GM19438 (cell line): ENCODE results near the gene CELF4.
"Not testable (repeated sequence)": the region's sequence is repeated elsewhere in the genome, so short reads cannot be mapped to it uniquely, and the experiment has no call there.

Source experiments
- ATAC-seq: cut with Tn5 transposase; IDR thresholded peaks from one replicate; pipeline ENCODE4 v1.9.1; 2021; ENCODE audit warnings: low read depth; ENCODE audit not compliant: unreplicated experiment

The CELF4 gene

DNA sequence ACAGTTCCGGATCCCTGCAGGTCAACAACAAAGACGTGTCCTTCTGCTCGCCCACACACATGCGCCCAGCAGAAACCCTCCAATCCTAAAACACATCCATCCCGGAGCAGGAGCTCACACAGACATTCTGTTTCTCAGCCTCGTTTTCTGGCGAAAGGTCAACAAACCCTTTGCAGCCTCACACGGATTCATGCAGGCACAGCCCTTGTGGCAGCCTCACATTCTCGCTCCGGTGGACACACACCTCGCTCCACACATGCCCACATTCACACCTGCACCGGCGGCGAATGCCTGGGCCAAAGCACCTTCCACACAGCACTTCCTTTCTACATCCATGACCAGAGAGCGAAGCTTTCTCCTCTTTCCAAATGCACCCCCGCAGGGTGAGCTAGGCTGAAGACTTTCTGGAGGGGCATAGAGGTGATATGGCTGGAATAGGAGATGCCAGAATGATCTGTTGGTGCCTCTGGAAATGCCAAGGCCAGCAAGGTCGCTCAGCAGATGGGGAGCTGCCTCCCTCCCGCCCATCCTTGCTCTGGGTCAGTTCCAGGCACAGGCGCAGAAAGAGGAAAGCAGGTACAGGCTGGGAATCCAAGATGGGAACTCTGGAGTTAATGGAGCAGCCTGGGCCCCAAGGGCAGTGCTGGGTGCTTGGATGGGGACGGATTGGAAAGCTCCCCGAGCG lies 88.8 kb downstream of the CELF4 start:
- no peak for ATAC-seq

- ATAC-seq: no peak
Observed at GRCh38 chr18:37476182-37476581, 89.4 kb downstream of the CELF4 start.

- ATAC-seq: no peak
Observed at GRCh38 chr18:37473195-37473840, 92.3 kb downstream of the CELF4 start.

DNA sequence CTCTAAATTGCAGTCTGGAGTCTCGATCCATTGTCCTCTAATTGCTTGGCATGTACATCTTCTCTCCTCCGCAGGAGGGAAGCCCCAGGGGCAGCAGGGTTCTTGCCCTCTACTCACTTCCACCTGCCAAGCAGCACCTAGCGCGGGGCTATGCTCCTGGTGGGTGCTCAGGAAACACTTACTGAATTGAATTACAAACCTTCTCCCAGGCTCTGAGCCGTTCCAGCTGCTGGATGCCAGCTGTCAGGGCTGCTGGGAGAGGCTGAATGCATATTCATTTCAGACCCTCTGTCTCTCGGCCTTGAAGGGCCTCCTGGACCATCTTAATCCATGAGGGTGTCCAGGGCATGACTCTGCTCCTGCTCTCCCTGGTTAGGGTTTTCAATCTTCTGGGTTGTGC lies 94.0 kb downstream of the CELF4 start:
- no peak for ATAC-seq

DNA sequence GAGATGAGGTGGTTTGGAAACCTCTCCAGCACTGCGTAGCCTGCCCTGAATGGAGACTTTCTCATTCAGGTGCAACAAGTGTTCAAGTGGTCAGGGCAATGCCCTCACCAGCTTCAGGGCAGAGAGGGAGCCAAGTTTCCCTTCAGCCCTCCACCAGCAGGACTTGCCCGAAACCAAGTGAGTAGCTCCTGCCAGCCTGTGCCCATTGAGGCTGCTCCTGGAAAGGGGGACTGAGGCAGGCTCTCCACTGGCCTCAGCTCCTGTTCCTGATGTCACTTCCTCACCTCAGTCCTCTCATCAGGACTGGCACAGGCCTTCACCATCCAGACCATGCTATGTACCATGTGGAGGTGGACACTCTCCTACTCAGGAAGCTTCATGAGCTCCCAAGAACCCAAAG lies 94.6 kb downstream of the CELF4 start:
- ATAC-seq: no peak

DNA sequence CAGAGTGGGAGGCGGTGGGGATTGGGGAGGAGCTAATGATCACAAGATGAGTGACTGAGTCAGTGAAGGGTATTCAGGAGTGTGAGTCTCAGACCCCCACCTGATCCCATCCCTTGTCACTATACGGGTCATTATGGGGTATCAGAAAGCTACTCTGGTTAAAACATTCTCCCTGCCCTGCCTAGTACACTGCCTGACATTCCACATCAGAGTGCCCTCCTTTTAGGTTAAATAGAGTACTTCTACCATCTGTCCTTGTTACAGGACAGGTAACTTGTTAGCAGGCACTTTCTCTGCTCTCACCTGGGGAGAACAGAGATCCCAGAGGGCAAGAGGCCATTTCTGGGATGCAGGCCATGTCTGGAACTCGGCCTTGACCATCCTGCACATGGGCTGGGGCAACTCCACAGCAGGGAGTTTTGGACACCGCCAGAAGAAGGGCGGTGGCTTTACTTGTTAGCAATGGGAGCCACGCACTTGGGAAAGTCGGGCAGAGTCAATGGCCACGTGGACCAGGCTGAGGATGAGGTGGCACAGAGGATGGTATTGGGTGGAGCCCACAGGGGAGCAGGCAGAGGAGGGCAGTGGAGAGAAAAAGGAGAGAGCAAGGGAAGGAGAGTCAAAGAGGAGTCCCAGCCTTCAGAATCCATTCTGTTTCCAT lies 98.5 kb downstream of the CELF4 start:
- no peak for ATAC-seq

DNA sequence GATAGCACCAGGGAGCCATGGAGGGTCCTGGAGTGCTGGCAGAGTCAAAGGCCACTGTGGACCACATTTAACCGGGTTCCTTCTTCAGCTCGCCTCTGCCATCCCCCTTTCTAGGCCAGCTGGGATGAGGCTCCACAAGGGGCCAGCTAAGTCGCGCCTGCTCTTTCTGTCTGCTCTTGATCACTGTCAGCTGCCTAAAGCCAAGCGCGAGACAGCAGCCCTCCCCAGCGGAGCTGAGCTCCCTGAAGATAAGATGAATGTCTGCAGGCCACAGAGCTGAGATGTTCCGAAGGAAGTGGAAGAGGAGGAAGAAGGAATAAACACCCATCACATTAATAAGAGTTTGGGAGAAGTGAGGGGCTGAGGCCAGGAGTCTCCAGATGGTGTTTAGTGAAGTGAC lies 99.6 kb downstream of the CELF4 start:
- ATAC-seq: no peak

DNA sequence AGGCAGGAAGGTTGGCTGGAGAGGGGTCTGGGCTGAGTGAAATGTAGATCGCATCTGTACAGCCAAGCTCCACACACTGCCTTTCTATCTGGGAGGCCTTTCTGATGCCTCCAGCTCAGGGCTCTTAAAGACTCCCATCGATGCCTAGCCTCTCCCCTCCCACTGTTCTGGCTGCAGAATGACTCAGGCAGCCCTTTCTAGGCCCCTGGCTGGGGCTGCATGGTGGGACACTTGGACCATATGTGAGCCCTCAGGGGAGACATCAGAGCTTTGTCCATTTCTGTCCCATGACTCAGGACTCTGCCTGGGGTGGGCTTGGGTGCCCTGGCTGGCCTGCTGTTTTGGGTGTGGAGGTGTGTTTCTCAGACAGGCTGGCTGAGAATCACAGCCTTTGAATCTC lies 101.3 kb downstream of the CELF4 start:
- ATAC-seq: no peak

DNA sequence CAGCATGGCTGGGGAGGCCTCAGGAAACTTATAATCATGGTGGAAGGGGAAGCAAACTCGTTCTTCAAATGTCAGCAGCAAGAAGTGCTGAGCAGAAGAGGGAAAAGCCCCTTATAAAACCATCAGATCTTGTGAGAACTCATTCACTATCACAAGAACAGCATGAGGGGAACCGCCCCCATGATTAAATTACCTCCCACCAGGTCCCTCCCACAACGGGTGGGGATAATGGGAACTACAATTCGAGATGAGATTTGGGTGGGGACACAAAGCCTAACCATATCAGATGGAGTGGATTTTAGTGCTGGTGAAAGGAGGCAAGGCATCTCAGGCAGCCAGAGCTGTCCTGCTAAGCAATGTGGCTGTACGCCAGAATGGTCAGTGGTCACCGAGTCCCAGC lies 104.3 kb downstream of the CELF4 start:
- ATAC-seq: not testable (repeated sequence)

DNA sequence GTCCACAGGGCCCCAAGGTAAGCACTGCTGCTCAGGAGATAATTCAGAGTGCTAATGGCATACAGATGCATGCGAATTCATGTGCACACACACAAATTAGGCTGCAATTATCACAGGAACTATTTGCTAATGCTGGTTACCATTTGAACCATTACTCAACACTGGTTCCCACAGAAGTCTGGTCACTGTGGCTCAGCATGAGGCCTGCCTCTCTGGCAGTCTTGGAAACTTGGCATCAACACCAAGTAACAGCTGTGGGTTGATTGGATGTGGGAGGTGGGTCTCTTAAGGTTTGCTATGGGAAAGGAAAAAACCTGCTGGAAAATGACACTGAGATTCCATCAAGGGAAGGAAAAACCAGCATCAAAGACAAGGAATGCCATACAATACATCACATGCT lies 105.0 kb downstream of the CELF4 start:
- no peak for ATAC-seq

GRCh38 chr18:37458697-37459096 lies 106.9 kb downstream of the CELF4 start:
- ATAC-seq: no peak

- ATAC-seq: no peak
Observed at GRCh38 chr18:37457753-37458152, 107.8 kb downstream of the CELF4 start.

GRCh38 chr18:37457341-37457740 lies 108.3 kb downstream of the CELF4 start:
- ATAC-seq: no peak

DNA sequence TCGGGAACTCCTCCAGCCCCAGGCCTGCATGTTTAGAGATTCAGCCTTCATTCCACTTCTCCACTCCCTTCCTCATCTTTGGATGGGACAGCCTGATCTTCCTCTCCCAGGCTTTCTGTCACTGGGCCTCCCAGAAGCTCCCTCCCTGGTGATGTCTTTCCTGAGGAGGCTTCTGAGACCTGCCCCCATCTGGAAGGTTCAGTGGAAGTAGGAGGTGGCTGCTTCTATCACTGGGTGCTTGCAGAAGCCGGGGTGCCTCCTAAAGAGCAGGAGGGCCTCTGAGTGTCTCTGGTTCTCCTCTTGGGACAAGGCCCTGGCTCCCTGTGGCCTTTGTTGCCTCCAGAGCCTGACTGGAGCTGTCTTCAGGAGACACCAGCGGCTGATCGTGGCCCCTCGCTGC lies 108.7 kb downstream of the CELF4 start:
- no peak for ATAC-seq

GRCh38 chr18:37456395-37456794 lies 109.2 kb downstream of the CELF4 start:
- ATAC-seq: no peak

GRCh38 chr18:37453752-37454151 lies 111.8 kb downstream of the CELF4 start:
- no peak for ATAC-seq

DNA sequence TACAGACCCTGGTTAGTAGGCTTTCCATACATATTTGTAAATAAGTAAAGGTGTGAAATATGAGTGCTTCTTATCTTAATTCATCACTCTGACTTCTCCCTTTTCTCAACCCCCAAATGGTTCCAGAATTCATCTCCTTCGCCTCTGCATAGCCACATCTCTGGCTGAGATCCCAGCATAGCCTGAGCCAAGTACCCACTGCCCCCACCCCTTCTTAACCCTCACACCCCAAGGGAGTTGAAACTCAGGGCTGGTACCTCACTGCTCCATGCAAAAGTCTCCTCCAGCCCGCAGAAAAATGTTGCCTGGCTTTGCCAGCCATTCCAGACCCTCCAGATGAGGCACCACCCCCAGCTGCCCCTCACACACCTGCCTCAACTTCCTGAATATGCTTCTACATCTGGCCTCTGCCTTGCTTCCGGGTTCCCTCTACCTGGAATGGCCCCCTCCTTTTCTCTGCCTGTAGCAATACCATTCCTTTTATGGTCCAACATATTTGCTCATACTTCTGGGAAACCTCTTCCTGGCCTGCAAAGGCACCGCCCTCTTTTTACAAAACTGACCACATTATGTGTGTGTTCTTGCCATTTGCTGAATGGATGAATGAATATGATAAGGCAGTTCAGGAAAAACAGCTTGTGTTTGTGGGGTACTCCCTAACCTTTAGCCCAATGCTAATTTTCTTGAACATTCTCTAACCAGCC lies 112.8 kb downstream of the CELF4 start:
- ATAC-seq: no peak

DNA sequence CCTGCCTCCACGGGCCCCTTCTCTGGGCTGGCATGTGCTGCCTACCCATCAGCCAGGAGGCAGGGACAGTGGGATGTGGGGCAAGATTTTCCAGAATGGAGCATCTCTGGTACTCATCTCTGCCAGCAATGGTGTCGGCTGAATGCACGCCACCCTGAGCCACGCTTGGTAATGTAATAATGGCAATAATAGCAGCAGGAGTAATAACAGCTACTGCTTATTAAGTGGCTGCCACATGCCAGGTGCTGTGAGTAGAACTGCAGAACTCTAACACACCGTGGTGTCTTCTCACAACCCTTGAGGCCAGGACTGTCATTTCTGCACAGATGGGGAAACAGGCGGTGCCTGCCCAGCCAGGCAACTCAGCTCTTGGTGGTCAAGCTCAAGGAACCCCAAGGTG lies 113.6 kb downstream of the CELF4 start:
- ATAC-seq: no peak

DNA sequence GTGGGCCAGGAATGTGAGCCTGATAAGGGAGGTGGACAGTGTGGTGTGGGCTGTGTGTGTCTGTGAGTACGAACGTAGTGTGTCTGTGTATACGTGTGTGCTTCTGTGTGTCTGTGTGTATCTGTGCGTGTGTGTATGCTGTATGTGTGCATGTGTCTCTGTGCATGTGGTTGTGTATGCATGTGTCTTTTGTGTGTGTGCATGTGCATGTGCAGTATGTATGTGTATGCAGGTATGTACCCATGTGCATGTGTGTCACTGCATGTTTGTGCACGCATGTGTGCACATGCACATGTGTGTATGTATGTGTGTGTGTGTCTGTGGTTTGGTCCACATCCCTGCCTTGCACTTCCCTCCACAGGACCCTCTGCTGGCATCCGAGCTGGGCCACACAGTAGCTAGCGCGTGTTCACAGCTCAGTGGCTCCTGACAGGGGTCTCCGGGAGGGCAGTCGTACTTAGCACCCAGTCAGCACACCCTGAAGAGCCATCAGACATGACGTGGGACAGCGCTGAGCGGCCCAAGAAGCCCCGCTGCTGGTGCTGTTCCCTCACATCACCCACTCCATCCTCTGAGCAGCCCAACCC lies 114.3 kb downstream of the CELF4 start:
- no peak for ATAC-seq

- ATAC-seq: no peak
Observed at GRCh38 chr18:37450434-37451132, 115.0 kb downstream of the CELF4 start.
